K562 (cell line): ENCODE data around the gene ACTN2. TPM values are rescaled to one million over a fixed set of nuclear protein-coding genes. Genes with fewer than 3 reads are reported as not detected.

Experiments used
- ATAC-seq: fragments of 200-7000 bp; cut with Tn5 transposase; 3 replicates; pipeline ENCODE4 v1.9.1; 2020; ENCODE audit warnings: moderate library complexity
- BruUV-seq: library from RNA; stranded (reverse); fragments of 400-500 nt; replicated peaks from 2 replicates; lab custom pipeline; 2021; lab: Mats Ljungman, UMichigan
- CTCF ChIA-PET: fragments of 300-600 bp; formaldehyde crosslinking; extraction: SDS; loops from one replicate; lab custom pipeline; 2021; ENCODE audit warnings: low intra/inter-chr PET ratio; lab: Yijun Ruan, JAX
- POLR2A ChIA-PET: fragments of 300-600, 350-650 bp; sonication (Branson Sonifier 250); formaldehyde crosslinking; extraction: SDS; loops from one replicate; lab custom pipeline; 2021; ENCODE audit warnings: antibody characterized with exemption, inconsistent platforms; lab: Yijun Ruan, JAX
- DNase-seq, 4 experiments: peaks; one replicate each; pipeline versions ENCODE4 v3.0.0 to v3.0.0-alpha.2; 2011 to 2018; ENCODE audit warnings: low spot score in 3 of 4, mixed read lengths in 3 of 4; ENCODE audit errors: extremely low read depth in 1 of 4
- FAIRE-seq: peaks from 2 replicates; lab custom pipeline; 2011; peaks lifted over from hg19 to GRCh38; lab: Jason Lieb, UNC
- H2AFZ ChIP-seq: 2 replicates; pipeline ENCODE4 v1.6.0; 2011; ENCODE audit warnings: low read depth, low read length, control low read depth, inconsistent platforms
- H3K27ac ChIP-seq: fragments of 200-600 bp; 3 replicates; pipeline ENCODE4 v1.8.0; 2011; ENCODE audit warnings: low read depth, mild to moderate bottlenecking, control low read depth, inconsistent platforms, low read length, moderate library complexity, mixed read lengths; ENCODE audit errors: extremely low read depth
- H3K27me3 ChIP-seq, 2 experiments: fragments of 300-600 bp in 1 of 2; 2 replicates in 1 of 2; 3 replicates in 1 of 2; pipeline versions ENCODE4 v1.6.0 to v1.8.0; 2011; ENCODE audit warnings: inconsistent platforms in 2 of 2, low read length in 2 of 2, mild to moderate bottlenecking in 1 of 2, mixed read lengths in 1 of 2, moderate library complexity in 1 of 2; ENCODE audit not compliant: control insufficient read depth in 2 of 2, insufficient read depth in 2 of 2
- H3K36me3 ChIP-seq: fragments of 300-600 bp; 3 replicates; pipeline ENCODE4 v1.8.0; 2011; ENCODE audit warnings: mild to moderate bottlenecking, low read length, inconsistent platforms; ENCODE audit not compliant: control insufficient read depth, insufficient read depth
- H3K4me1 ChIP-seq, 2 experiments: fragments of 200-600 bp in 1 of 2; replicated peaks in 1 of 2; 2 replicates in 1 of 2; 3 replicates in 1 of 2; pipeline versions ENCODE4 v1.5.1 to v1.8.0; 2011; ENCODE audit warnings: inconsistent platforms in 2 of 2, low read length in 2 of 2, mild to moderate bottlenecking in 1 of 2, mixed read lengths in 1 of 2, moderate library complexity in 1 of 2; ENCODE audit not compliant: control insufficient read depth in 2 of 2, insufficient read depth in 2 of 2
- H3K4me2 ChIP-seq: 2 replicates; pipeline ENCODE4 v1.6.1; 2011; ENCODE audit warnings: low read length, control low read depth, inconsistent platforms, mixed read lengths; ENCODE audit not compliant: insufficient read depth
- H3K4me3 ChIP-seq: fragments of 200-600 bp; sonication (generic), shearing (Covaris generic); 2 replicates; pipeline ENCODE4 v1.5.1; 2016; ENCODE audit warnings: control low read depth, inconsistent platforms
- H3K79me2 ChIP-seq: fragments of 200-600 bp; 3 replicates; pipeline ENCODE4 v1.8.0; 2011; ENCODE audit warnings: low read length, inconsistent platforms; ENCODE audit not compliant: control insufficient read depth, insufficient read depth
- H3K9ac ChIP-seq, 2 experiments: 2 replicates each; pipeline versions ENCODE4 v1.6.0 to v1.6.1; 2011; ENCODE audit warnings: low read depth in 2 of 2, low read length in 2 of 2, control low read depth in 1 of 2, inconsistent platforms in 1 of 2, mild to moderate bottlenecking in 1 of 2, mixed read lengths in 1 of 2; ENCODE audit not compliant: insufficient read depth in 1 of 2
- H3K9me1 ChIP-seq: one replicate; pipeline ENCODE4 v1.6.0; 2011; ENCODE audit warnings: inconsistent platforms, mild to moderate bottlenecking, low read length, moderate library complexity; ENCODE audit not compliant: control insufficient read depth, insufficient read depth
- H3K9me3 ChIP-seq: replicated peaks from 2 replicates; pipeline ENCODE4 v1.5.1; 2011; ENCODE audit warnings: low read depth, low read length, inconsistent platforms; ENCODE audit not compliant: control insufficient read depth, insufficient read depth
- H4K20me1 ChIP-seq: replicated peaks from 2 replicates; pipeline ENCODE4 v1.6.1; 2011; ENCODE audit warnings: low read length, inconsistent platforms, mixed read lengths; ENCODE audit not compliant: control insufficient read depth, insufficient read depth
- HNRNPL ChIP-seq: fragments of 200-400 bp; formaldehyde crosslinking; IDR thresholded peaks from 2 replicates; pipeline ENCODE4 v1.6.1; 2017; ENCODE audit warnings: low read depth, mild to moderate bottlenecking, low read length
- PCBP2 ChIP-seq: fragments of 200-400 bp; formaldehyde crosslinking; IDR thresholded peaks from 2 replicates; pipeline ENCODE4 v1.6.1; 2018; ENCODE audit warnings: low read length, low read depth, mild to moderate bottlenecking, moderate library complexity; ENCODE audit not compliant: poor library complexity, severe bottlenecking
- SP1 ChIP-seq: sonication (generic); formaldehyde crosslinking; IDR thresholded peaks from 2 replicates; pipeline ENCODE4 v1.8.1; 2022; ENCODE audit warnings: mild to moderate bottlenecking, missing genetic modification reagents
- TAF9B ChIP-seq: fragments of 450-650 bp; IDR thresholded peaks from 2 replicates; pipeline ENCODE4 v1.6.1; 2018; ENCODE audit warnings: mild to moderate bottlenecking; ENCODE audit not compliant: partially characterized antibody
- THRAP3 ChIP-seq: fragments of 450-650 bp; IDR thresholded peaks from 2 replicates; pipeline ENCODE4 v1.6.1; 2016; ENCODE audit warnings: mild to moderate bottlenecking, inconsistent platforms, borderline replicate concordance
- WGBS: fragments of 100-300 bp; shearing (Covaris generic); methylation state at CpG from one replicate; pipeline ENCODE4 v1.1.6; 2016; ENCODE audit warnings: low coverage, mixed read lengths; ENCODE audit not compliant: insufficient coverage; ENCODE audit errors: missing lambda C conversion rate; 5-methylcytosine and 5-hydroxymethylcytosine counted together
- in situ Hi-C: fragments of 300-500 bp; cut with MboI; formaldehyde crosslinking; loops from 4 replicates; pipeline ENCODE4 v1.15.0; 2018; ENCODE audit warnings: inconsistent platforms, mixed read lengths
- intact Hi-C: fragments of 100-400 bp; cut with micrococcal nuclease; formaldehyde crosslinking; loops from 2 replicates; pipeline ENCODE4 v1.14.2; 2022
- polyA plus RNA-seq, 8 experiments: library from polyadenylated mRNA; depleted of rRNA in 4 of 8; stranded (reverse) in 5 of 8; unstranded in 3 of 8; fragments of >200 nt; fragmentation: Nextera tagmentation in 2 of 8; fragmentation: Illumina TruSeq in 1 of 8; extraction: Ambion mirVana in 2 of 8; extraction: Trizol in 1 of 8; gene quantifications; 2 replicates each; pipeline versions ENCODE4 v1.2.1 to v1.2.3, GENCODE V29; 2011 to 2014; ENCODE audit warnings: inconsistent platforms in 1 of 8, missing spikeins in 1 of 8
- total RNA-seq, 7 experiments: library from RNA; depleted of rRNA in 6 of 7; stranded (reverse); fragments of >200 nt in 6 of 7; fragmentation: Illumina TruSeq in 2 of 7; extraction: Trizol in 2 of 7; gene quantifications; 2 replicates each; pipeline versions ENCODE4 v1.2.1 to v1.2.3, GENCODE V29; 2011 to 2021; ENCODE audit warnings: low replicate concordance in 1 of 7
- TF ChIP-seq, protein P1 (sequence below): fragments of 250-450 bp; sonication (Bioruptor Pico); IDR thresholded peaks from 2 replicates; pipeline ENCODE4 v1.5.0; 2021

ACTN2 gene
- total and polyA plus RNA-seq, 9 of the 15 experiments (the other 6 are each of a cell fraction or from before 2014, with no cell fraction given), result 0.18 to 0.94 (median 0.42) TPM

DNA sequence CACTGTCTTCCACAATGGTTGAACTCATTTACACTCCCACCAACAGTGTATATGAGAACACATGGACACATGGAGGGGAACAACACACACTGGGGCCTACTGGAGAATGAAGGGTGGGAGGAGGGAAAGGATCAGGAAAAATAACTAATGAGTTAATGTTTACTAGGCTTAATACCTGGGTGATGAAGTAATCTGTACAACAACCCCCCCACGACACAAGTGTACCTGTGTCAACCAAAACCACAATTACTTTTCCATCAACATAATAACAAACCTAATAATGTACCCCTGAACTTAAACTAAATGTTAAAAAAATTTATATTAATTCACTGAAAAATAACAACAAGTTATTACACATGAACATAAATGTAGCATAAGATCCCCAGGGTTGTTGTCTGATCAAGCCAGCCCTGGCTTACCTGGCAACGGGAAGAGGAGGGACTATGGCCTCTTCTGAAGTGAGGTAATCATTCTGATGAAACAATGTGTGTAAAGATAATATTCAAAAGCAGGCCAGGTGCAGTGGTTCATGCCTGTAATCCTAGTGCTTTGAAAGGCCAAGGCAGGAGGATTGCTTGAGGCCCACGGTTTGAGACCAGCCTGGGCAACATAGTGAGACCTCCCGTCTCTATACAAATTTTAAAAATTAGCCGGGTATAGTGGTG lies 41.2 kb upstream of the ACTN2 start:
- 6% methylated on average over 5 of the region's 5 CpGs for WGBS
- no peak for ATAC-seq
- Histone ChIP-seq H3K9ac (no peak overlapping the region), H3K4me1 (no peaks in the 10 kb centered on the region), H3K27me3 (peaks cover 23 to 46% of the 10 kb centered on the region in 2 experiments), H3K9me3 (no peaks in the 10 kb centered on the region), H3K27ac (no peak overlapping the region), H3K79me2 (no peaks in the 10 kb centered on the region), H4K20me1 (no peaks in the 10 kb centered on the region), H3K4me2 (no peak overlapping the region), H2AFZ (no peak overlapping the region), H3K4me3 (no peak overlapping the region), H3K36me3 (no peaks in the 10 kb centered on the region), H3K9me1 (no peaks in the 10 kb centered on the region)
- DNase-seq, result no peak
- in situ Hi-C loops, result no loop called here
- ChIA-PET POLR2A (no interaction called here), CTCF (interaction anchor here (0.6 kb wide), 1 partner anchor 471 kb away, joined by 3 read pairs; no protein-coding TSS in a partner anchor)
- TF ChIP-seq TAF9B, result no peak
- intact Hi-C loops, result no loop called here
- no peak for FAIRE-seq
- no TSS peak for BruUV-seq

DNA sequence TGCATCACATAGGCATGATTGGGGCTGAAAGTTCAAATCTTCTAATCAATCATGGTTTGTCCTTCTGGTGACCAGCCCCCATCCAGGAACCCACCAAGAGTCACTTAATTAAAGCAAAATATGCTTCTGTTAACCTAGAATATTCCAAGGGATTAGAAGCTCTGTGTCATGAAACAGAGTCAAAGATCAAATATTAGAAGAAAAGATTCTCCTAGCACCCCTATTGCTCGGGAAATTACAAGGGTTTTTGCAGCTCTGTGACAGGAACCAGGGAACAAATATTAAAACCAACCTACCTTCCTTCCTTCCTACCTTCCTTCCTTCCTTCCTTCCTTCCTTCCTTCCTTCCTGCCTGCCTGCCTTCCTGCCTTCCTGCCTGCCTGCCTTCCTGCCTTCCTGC lies 31.8 kb upstream of the ACTN2 start:
- Histone ChIP-seq H3K4me3 (no peak overlapping the region), H3K27me3 (peaks cover 11 to 31% of the 10 kb centered on the region in 2 experiments; a peak in 4 of 5 replicates), H3K79me2 (no peaks in the 10 kb centered on the region), H3K27ac (no peak overlapping the region), H2AFZ (no peak overlapping the region), H3K36me3 (no peaks in the 10 kb centered on the region), H3K4me2 (no peak overlapping the region), H3K9me3 (no peaks in the 10 kb centered on the region), H4K20me1 (no peaks in the 10 kb centered on the region), H3K9ac (no peak overlapping the region), H3K4me1 (no peaks in the 10 kb centered on the region), H3K9me1 (no peaks in the 10 kb centered on the region)
- no peak for DNase-seq
- POLR2A ChIA-PET, result no interaction called here
- BruUV-seq, result no TSS peak
- 0% methylated on average over 1 of the region's 1 CpG for WGBS
- CTCF ChIA-PET, result no interaction called here
- no peak for ATAC-seq
- in situ Hi-C loops, result no loop called here
- no peak for FAIRE-seq
- TF ChIP-seq THRAP3 (no peak), PCBP2 (no peak), SP1 (CRISPR knock-in tag) (no peak), HNRNPL (no peak)
- TF ChIP-seq, protein P1, sequence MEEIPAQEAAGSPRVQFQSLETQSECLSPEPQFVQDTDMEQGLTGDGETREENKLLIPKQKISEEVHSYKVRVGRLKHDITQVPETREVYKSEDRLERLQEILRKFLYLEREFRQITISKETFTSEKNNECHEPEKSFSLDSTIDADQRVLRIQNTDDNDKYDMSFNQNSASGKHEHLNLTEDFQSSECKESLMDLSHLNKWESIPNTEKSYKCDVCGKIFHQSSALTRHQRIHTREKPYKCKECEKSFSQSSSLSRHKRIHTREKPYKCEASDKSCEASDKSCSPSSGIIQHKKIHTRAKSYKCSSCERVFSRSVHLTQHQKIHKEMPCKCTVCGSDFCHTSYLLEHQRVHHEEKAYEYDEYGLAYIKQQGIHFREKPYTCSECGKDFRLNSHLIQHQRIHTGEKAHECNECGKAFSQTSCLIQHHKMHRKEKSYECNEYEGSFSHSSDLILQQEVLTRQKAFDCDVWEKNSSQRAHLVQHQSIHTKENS (CRISPR knock-in tag), result no peak
- intact Hi-C loops, result no loop called here
